HEK293T (cell line): ENCODE results near the gene CELA3B.

Experiments
- CTCF ChIA-PET: fragments of 350-600 bp; formaldehyde crosslinking; extraction: SDS; loops from one replicate; lab custom pipeline; 2021; ENCODE audit warnings: antibody characterized with exemption, inconsistent platforms; lab: Yijun Ruan, JAX
- POLR2A ChIA-PET: fragments of 350-600 bp; formaldehyde crosslinking; extraction: SDS; loops from one replicate; lab custom pipeline; 2020; ENCODE audit warnings: antibody characterized with exemption, inconsistent platforms; lab: Yijun Ruan, JAX
- DNase-seq: peaks from one replicate; pipeline ENCODE4 v3.0.0; 2012; ENCODE audit warnings: mixed read lengths; ENCODE audit errors: extremely low spot score
- ARNT ChIP-seq: fragments of 450-650 bp; IDR thresholded peaks from 2 replicates; pipeline ENCODE4 v1.6.1; 2017; ENCODE audit warnings: mild to moderate bottlenecking
- BHLHE40 ChIP-seq: fragments of 450-650 bp; IDR thresholded peaks from 2 replicates; pipeline ENCODE4 v1.6.1; 2016; ENCODE audit warnings: mild to moderate bottlenecking, moderate library complexity, borderline replicate concordance
- CTBP1 ChIP-seq: fragments of 450-650 bp; IDR thresholded peaks from 2 replicates; pipeline ENCODE4 v1.6.1; 2016; ENCODE audit warnings: borderline replicate concordance
- ELF4 ChIP-seq: fragments of 450-650 bp; IDR thresholded peaks from 2 replicates; pipeline ENCODE4 v1.6.1; 2017; ENCODE audit warnings: antibody characterized with exemption
- FOXA1 ChIP-seq: fragments of 450-650 bp; IDR thresholded peaks from 2 replicates; pipeline ENCODE4 v1.6.1; 2016; ENCODE audit warnings: mild to moderate bottlenecking
- FOXK2 ChIP-seq: fragments of 450-650 bp; IDR thresholded peaks from 2 replicates; pipeline ENCODE4 v1.6.1; 2016; ENCODE audit warnings: mild to moderate bottlenecking
- FOXM1 ChIP-seq: fragments of 450-650 bp; IDR thresholded peaks from 2 replicates; pipeline ENCODE4 v1.6.1; 2017; ENCODE audit warnings: mild to moderate bottlenecking, borderline replicate concordance
- HDGF ChIP-seq: fragments of 450-650 bp; IDR thresholded peaks from 2 replicates; pipeline ENCODE4 v1.6.1; 2017; ENCODE audit warnings: antibody characterized with exemption, borderline replicate concordance
- L3MBTL2 ChIP-seq: fragments of 450-650 bp; conservative IDR thresholded peaks from 2 replicates; pipeline ENCODE4 v1.6.1; 2016; ENCODE audit warnings: mild to moderate bottlenecking
- LEF1 ChIP-seq: fragments of 450-650 bp; IDR thresholded peaks from 2 replicates; pipeline ENCODE4 v1.6.1; 2017; ENCODE audit warnings: mild to moderate bottlenecking, borderline replicate concordance
- NFRKB ChIP-seq: fragments of 450-650 bp; IDR thresholded peaks from 2 replicates; pipeline ENCODE4 v1.6.1; 2016; ENCODE audit warnings: mild to moderate bottlenecking, moderate library complexity
- SP1 ChIP-seq: fragments of 450-650 bp; IDR thresholded peaks from 2 replicates; pipeline ENCODE4 v1.6.1; 2017
- SUZ12 ChIP-seq: fragments of 450-650 bp; IDR thresholded peaks from 2 replicates; pipeline ENCODE4 v1.6.1; 2016; ENCODE audit warnings: mild to moderate bottlenecking
- TARDBP ChIP-seq: fragments of 450-650 bp; IDR thresholded peaks from 2 replicates; pipeline ENCODE4 v1.6.1; 2016
- ZNF384 ChIP-seq: fragments of 450-650 bp; IDR thresholded peaks from 2 replicates; pipeline ENCODE4 v1.6.1; 2016
- TF ChIP-seq, protein P1 (sequence below): fragments of 450-650 bp; IDR thresholded peaks from 2 replicates; pipeline ENCODE4 v1.6.1; 2016

The CELA3B gene

DNA sequence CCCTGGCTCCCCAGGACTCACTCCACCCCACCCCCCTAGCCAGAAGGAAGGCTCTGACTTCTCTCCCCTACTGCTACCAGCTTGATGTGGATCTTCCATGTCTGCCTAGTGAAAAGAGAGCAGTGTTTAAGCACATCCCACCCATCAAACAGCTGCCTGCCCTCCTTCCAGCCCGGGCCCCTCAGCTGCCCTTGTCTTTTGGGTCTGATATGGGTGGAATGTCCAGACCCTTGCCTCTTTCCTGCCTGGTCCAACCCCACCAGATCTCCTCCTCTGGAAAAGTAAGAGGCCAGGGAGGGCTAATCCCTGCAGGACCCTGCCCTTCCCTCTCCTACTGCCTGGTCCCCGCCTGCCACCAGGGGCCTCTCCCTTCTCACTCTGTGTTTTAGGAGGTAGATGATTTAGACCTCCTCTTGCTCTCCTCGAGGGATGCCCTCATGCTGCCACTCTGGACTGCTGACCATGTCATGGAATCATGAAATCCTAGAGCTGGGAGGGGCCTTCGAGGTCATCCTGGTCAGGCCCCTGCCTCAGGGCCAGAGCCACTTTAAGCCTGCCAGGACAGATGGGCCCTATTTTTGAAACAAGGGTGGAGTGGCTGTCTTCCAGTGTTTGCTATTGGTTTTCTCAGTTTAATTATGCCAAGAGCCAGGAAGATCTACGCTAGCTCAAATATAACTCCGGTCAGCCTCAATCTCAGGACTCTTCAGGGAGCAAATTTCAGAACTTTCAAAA lies 23.9 kb upstream of the CELA3B start:
- TF ChIP-seq FOXA1 (no peak), ELF4 (no peak), LEF1 (no peak), FOXM1 (no peak), BHLHE40 (no peak), NFRKB (no peak), FOXK2 (no peak), CTBP1 (no peak), ARNT (no peak), SUZ12 (no peak), L3MBTL2 (no peak), TARDBP (no peak)
- TF ChIP-seq, protein P1, sequence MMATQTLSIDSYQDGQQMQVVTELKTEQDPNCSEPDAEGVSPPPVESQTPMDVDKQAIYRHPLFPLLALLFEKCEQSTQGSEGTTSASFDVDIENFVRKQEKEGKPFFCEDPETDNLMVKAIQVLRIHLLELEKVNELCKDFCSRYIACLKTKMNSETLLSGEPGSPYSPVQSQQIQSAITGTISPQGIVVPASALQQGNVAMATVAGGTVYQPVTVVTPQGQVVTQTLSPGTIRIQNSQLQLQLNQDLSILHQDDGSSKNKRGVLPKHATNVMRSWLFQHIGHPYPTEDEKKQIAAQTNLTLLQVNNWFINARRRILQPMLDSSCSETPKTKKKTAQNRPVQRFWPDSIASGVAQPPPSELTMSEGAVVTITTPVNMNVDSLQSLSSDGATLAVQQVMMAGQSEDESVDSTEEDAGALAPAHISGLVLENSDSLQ, result no peak
- no peak for DNase-seq
- ChIA-PET POLR2A (no interaction called here), CTCF (no interaction called here)

DNA sequence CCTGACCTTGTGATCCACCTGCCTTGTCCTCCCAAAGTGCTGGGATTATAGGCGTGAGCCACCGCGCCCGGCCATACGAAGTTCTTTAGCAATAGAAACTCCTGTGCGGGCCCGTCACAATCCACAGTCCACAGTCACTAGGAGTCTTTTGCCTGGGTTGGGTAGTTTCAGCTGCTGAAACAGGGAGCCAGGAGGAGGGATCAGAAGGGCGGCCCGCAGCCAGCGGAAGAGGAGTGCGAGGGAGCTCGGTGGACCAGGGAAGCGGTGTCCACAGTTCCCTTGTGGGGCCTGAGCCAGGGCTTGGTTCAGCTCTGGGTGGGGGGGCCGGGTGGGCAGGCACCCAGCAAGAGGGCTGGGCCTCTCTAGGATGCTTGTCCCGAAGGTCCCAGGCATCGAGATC lies 21.8 kb upstream of the CELA3B start:
- no peak for DNase-seq
- ChIA-PET CTCF (no interaction called here), POLR2A (no interaction called here)
- TF ChIP-seq LEF1, result no peak
- no peak for TF ChIP-seq ZNF384
- TF ChIP-seq FOXK2, result no peak
- no peak for TF ChIP-seq SP1
- no peak for TF ChIP-seq HDGF
- no peak for TF ChIP-seq ELF4
- TF ChIP-seq SUZ12, result no peak

DNA sequence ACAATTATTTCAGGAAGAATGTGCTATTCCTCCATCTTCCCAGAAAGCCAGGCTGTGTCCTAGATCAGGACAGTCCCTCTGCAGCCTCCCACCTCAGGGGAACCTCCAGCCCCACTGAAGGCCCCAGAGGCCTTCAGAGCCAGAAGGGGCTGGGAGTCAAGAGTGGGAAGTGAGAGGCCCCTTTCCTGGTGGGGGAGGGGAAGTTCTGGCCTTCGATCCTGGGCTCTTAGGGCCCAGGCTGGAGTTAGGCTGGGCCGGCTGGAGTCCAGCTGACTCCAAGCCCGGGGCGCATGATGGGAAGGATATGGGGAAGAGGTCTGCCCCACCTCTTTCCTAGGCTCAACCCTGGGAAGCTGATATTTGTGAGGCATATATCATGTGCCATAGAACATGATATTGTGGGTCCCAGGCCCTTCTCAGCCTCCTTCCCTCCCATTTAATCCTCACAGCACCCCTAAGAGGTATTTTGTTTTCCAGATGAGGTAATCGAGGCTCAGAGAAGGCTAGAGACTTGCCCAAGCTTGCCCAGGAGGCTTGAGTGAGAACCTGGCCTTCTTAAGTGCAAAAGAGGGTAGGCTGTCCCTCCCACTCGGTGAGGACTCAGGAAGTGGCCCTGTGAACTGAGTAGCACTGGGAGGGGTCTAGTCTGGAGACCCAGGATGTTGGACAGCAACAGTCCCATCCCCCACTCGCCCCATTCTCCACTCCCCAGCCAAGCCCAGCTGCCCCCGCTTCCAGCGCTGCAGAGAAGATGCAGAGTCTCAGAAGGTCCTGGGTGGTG lies 21.1 kb upstream of the CELA3B start:
- TF ChIP-seq SP1 (no peak), L3MBTL2 (no peak)
- ChIA-PET CTCF (no interaction called here), POLR2A (interaction anchor here (0.8 kb wide), 1 partner anchor 21 kb away, joined by 3 read pairs; no protein-coding TSS in a partner anchor)
- DNase-seq, result no peak

DNA sequence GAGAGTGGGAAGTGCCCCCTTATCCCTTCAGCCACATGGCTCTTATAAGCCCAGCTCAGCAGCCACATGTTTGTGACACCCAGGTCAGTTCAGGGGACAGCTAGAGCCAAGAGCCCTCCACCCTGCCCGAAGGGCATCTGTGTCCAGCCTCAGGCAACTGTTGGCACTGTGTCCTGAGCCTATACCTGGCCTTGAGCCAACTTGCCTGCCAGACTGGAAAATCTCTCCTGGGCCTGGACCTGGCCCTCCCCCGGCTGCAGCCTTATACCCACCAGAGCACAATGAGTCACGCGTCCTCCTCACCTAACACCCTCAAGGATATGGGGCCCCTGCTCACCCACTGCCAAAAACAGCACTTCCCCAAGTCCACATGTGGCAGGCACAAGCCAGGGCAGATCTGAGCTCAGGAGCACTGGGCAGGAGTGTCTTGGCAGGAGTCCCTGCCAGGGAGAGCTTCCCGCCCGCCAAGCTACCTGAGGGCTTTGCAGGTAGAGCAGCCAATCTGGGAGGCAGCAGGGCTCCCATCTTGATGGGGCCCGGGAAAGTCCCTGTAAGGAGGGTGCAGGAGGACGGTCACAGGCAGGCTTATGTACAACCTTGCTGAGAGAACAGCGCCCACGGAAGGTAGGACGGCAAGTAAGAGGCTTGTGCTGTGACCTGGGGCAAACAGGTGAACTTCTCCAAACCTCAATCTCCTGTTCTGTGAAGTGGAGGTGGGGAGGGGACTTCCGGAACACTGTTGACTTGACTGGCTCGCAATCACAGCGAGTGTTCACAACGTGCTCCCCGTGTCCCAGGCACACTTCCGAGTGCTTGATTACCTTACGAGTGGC lies 19.9 kb upstream of the CELA3B start:
- ChIA-PET CTCF (no interaction called here), POLR2A (no interaction called here)
- no peak for DNase-seq
- TF ChIP-seq SP1, result no peak
- no peak for TF ChIP-seq NFRKB
- TF ChIP-seq ZNF384, result no peak
- no peak for TF ChIP-seq FOXA1
- no peak for TF ChIP-seq LEF1
- no peak for TF ChIP-seq ARNT
- no peak for TF ChIP-seq BHLHE40
- no peak for TF ChIP-seq TARDBP
- TF ChIP-seq, protein P1, result no peak
- no peak for TF ChIP-seq FOXM1
- TF ChIP-seq FOXK2, result no peak
- TF ChIP-seq ELF4, result no peak
- TF ChIP-seq L3MBTL2, result no peak
- TF ChIP-seq CTBP1, result no peak
- no peak for TF ChIP-seq SUZ12
- TF ChIP-seq HDGF, result no peak

DNA sequence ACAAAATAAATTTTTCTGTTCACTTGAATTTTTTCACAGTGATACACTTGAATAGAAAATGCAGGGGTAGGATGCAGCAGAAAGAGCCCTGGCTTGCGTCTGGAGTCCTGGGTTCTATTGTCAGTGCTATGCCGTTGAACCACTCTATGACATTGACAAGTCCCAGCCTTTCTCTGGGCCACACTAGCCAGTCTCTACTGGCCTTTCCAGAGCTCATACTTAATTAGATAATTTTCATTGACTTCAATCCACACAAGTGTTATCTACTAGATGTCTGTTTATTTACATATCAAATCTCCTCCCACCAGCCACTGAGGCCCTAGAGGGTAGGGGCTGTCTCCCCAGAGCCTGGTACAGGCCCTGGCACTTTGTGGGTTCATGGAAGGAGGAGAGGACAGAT lies 15.5 kb upstream of the CELA3B start:
- TF ChIP-seq BHLHE40 (no peak), TARDBP (no peak), ARNT (no peak), FOXA1 (no peak), SUZ12 (no peak)
- ChIA-PET CTCF (no interaction called here), POLR2A (no interaction called here)
- DNase-seq, result no peak

DNA sequence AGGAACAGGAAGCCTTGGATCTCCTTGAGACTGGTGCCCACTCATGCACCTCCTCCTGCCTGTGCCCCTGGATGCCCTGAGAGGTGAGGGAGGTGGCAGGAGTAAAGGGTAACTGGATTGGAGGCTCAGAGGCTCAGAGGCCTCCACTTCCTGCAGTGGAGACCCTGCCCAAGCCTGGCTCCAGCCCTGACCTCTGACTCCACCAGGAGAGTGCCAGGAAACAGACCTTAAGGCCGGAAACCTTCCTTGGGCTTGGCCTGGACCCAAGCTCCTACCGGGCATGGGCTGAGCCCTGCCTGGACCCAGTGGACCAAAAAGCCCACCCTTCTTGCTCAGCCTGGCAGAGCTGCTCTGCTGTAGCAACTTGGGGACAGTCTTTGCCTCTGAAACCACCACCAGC lies 15.0 kb upstream of the CELA3B start:
- no peak for TF ChIP-seq BHLHE40
- TF ChIP-seq ZNF384, result no peak
- TF ChIP-seq ARNT, result no peak
- TF ChIP-seq HDGF, result no peak
- TF ChIP-seq FOXK2, result no peak
- TF ChIP-seq ELF4, result no peak
- TF ChIP-seq, protein P1, result no peak
- TF ChIP-seq CTBP1, result no peak
- TF ChIP-seq L3MBTL2, result no peak
- TF ChIP-seq LEF1, result no peak
- no peak for TF ChIP-seq FOXA1
- TF ChIP-seq TARDBP, result no peak
- no peak for TF ChIP-seq FOXM1
- TF ChIP-seq NFRKB, result no peak
- no peak for TF ChIP-seq SUZ12
- TF ChIP-seq SP1, result no peak
- POLR2A ChIA-PET, result no interaction called here
- CTCF ChIA-PET, result no interaction called here

More for the DNA sequence above, 15.0 kb upstream of the CELA3B start:
- DNase-seq, result no peak
